ENCODE data around the gene ZDHHC18. TPM values are rescaled to one million over a fixed set of nuclear protein-coding genes. Genes with fewer than 3 reads are reported as not detected.

Gene ZDHHC18
- polyA plus RNA-seq, 1 experiment, result 20.4 TPM

DNA sequence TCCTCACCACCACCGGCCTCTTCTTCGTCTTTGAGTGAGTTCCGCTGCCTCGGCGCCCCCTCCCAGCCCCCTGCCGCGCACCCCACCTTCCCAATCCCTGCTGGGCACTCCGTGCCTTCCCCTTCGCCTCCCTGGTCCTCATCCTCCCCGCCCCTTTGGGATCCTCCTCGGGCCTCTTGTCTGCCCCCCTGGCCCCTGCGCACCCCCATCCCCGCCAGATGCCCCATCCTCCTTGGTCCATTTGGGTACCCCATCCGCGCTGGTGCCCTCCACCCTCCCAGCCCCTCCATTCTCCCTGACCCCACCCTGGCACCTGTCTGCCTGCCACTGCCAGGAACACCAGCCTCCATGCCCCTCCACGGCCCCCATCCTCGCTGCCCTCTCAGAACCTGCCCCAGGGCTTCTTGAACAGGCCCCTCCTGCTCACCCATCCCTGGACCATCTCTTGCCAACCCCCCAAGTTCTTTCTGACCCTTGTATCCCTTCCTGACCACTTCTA is 667 bp downstream of the ZDHHC18 start:
- ChIA-PET POLR2A (no interaction called here), CTCF (no interaction called here)
- Histone ChIP-seq H3K4me3 (ENCODE audit: low read depth, low read length) (peak overlapping the region; percentile 75), H3K27me3 (ENCODE audit: control insufficient read depth, insufficient read depth, low read length) (no peaks in the 10 kb centered on the region), H3K9me3 (ENCODE audit: control insufficient read depth, insufficient read depth, low read length) (no peaks in the 10 kb centered on the region), H3K27ac (ENCODE audit: low read depth, low read length) (no peak overlapping the region)
- TF ChIP-seq, protein P1, sequence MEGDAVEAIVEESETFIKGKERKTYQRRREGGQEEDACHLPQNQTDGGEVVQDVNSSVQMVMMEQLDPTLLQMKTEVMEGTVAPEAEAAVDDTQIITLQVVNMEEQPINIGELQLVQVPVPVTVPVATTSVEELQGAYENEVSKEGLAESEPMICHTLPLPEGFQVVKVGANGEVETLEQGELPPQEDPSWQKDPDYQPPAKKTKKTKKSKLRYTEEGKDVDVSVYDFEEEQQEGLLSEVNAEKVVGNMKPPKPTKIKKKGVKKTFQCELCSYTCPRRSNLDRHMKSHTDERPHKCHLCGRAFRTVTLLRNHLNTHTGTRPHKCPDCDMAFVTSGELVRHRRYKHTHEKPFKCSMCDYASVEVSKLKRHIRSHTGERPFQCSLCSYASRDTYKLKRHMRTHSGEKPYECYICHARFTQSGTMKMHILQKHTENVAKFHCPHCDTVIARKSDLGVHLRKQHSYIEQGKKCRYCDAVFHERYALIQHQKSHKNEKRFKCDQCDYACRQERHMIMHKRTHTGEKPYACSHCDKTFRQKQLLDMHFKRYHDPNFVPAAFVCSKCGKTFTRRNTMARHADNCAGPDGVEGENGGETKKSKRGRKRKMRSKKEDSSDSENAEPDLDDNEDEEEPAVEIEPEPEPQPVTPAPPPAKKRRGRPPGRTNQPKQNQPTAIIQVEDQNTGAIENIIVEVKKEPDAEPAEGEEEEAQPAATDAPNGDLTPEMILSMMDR (IDR thresholded peaks at IDR 0.05; ENCODE audit: low read depth, low read length), result no peak
- DNase-seq (ENCODE audit: low read depth, low spot score), result no peak

DNA sequence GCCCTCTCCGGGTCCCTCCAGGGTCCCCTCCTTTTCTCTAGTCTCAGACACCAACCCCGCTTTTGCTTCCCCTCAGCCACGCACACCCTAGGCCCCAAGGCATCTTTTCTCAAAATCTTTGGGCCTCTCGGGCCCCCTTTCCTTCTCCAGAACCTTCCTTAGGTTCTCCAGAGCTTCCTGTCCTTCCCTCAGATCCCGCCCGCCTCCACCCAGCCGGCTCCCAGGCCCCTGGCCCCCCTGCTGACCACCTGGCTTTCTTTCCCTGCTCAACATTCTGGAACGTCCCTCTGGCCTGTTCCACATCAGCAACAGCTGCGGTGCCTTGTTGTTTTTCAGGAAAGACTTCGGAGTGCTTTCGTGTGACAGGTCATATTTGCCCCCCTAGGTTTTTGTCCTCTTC is 1.2 kb downstream of the ZDHHC18 start:
- TF ChIP-seq, protein P1 (IDR thresholded peaks at IDR 0.05; ENCODE audit: low read depth, low read length), result no peak
- Histone ChIP-seq H3K9me3 (ENCODE audit: control insufficient read depth, insufficient read depth, low read length) (no peaks in the 10 kb centered on the region), H3K4me3 (ENCODE audit: low read depth, low read length) (peak overlapping the region; percentile 75), H3K27ac (ENCODE audit: low read depth, low read length) (no peak overlapping the region), H3K27me3 (ENCODE audit: control insufficient read depth, insufficient read depth, low read length) (no peaks in the 10 kb centered on the region)
- no peak for DNase-seq (ENCODE audit: low read depth, low spot score)
- ChIA-PET CTCF (no interaction called here), POLR2A (no interaction called here)

DNA sequence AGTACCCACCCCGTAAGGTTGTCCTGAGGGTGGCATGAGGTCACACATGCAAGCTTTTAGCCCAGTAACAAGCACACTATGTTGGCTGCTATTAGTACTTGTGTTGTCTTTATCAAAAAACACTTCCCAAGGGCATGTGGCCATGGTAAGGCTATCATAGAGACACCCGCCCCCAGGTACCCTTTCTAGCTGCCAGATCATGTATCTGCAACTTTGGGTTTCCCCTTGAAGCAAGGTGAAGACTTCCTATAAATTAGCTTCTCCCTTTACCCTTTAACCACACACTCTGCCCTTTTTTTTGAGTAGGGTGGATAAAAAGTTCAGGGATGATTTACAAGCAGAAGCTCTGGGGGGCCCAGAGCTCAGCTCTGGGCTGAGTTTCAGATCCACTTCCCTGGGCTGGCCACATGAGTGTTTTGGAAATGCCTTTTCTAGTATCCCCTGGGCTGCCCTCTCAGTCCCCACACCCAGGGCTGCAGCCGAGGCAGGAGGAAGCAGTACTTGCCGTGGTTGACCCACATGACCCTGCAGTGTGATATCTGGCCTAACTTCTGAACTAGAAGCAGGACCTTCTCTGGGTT is 2.0 kb downstream of the ZDHHC18 start:
- no peak for DNase-seq (ENCODE audit: low read depth, low spot score)
- no peak overlapping the region for H3K27ac ChIP-seq (ENCODE audit: low read depth, low read length)
- no peaks in the 10 kb centered on the region for H3K27me3 ChIP-seq (ENCODE audit: control insufficient read depth, insufficient read depth, low read length)
- ChIA-PET POLR2A (no interaction called here), CTCF (no interaction called here)
- no peaks in the 10 kb centered on the region for H3K9me3 ChIP-seq (ENCODE audit: control insufficient read depth, insufficient read depth, low read length)
- TF ChIP-seq, protein P1 (IDR thresholded peaks at IDR 0.05; ENCODE audit: low read depth, low read length), result no peak
- H3K4me3 ChIP-seq (ENCODE audit: low read depth, low read length), result peak overlapping the region; percentile 22

DNA sequence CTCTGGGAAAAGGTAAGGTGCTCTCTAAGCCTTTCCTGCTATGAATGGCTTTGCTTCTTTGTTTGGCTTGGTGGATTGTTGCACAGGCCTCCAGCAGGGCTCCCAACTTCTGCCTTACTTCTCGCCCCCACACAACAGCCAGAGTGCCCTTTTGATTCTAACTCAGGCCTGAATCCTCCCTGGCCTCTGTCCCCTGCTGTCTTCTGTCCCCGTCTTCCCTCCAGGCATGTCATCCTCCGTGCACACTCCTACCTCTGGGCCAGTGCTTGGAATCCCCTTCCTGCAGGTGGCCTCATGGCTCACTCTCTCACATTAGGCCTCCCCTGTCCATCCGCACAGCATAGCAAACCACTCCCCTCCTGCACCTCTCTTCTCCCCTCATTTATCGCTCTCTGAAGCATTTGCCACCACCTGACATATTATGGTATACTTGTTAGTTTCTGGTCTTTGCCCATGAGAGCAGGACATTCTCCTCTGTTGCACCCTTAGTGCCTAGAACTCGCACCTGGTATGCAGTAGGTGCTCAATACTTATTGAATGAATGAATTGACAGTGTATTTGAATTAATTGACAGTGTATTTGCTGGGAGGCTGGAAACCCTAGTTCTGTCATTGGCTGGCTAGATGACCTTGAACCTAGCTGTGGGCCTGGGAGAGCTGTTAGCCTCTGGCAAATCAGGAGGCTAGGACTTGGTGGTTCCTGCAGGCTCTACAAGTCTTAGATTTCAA is 2.9 kb downstream of the ZDHHC18 start:
- ChIA-PET CTCF (no interaction called here), POLR2A (interaction anchor here (0.6 kb wide), 1 partner anchor 173 kb away, joined by 3 read pairs; no protein-coding TSS in a partner anchor)
- TF ChIP-seq, protein P1 (IDR thresholded peaks at IDR 0.05; ENCODE audit: low read depth, low read length), result no peak
- no peak overlapping the region for H3K27ac ChIP-seq (ENCODE audit: low read depth, low read length)
- DNase-seq (ENCODE audit: low read depth, low spot score), result no peak
- no peaks in the 10 kb centered on the region for H3K9me3 ChIP-seq (ENCODE audit: control insufficient read depth, insufficient read depth, low read length)
- H3K27me3 ChIP-seq (ENCODE audit: control insufficient read depth, insufficient read depth, low read length), result no peaks in the 10 kb centered on the region
- H3K4me3 ChIP-seq (ENCODE audit: low read depth, low read length), result 0 out of 2 replicates have a peak overlapping the region, but pooled peaks have one; percentile 22

GRCh38 chr1:26831059-26831458 is 4.6 kb downstream of the ZDHHC18 start:
- POLR2A ChIA-PET, result no interaction called here

More at GRCh38 chr1:26831059-26831458, 4.6 kb downstream of the ZDHHC18 start:
- Histone ChIP-seq H3K9me3 (ENCODE audit: control insufficient read depth, insufficient read depth, low read length) (no peaks in the 10 kb centered on the region), H3K4me3 (ENCODE audit: low read depth, low read length) (no peak overlapping the region), H3K27ac (ENCODE audit: low read depth, low read length) (no peak overlapping the region), H3K27me3 (ENCODE audit: control insufficient read depth, insufficient read depth, low read length) (no peaks in the 10 kb centered on the region)
- CTCF ChIA-PET, result interaction anchor here (1.0 kb wide), 1 partner anchor 19 kb away, joined by 3 read pairs; no protein-coding TSS in a partner anchor
- TF ChIP-seq, protein P1 (IDR thresholded peaks at IDR 0.05; ENCODE audit: low read depth, low read length), result no peak
- DNase-seq (ENCODE audit: low read depth, low spot score), result no peak

All from AG04450 (cell line).